HEK293T (cell line): ENCODE data around the gene IL10RA.

Experiments used
- ARNT ChIP-seq: fragments of 450-650 bp; IDR thresholded peaks from 2 replicates; pipeline ENCODE4 v1.6.1; 2017; ENCODE audit warnings: mild to moderate bottlenecking
- BHLHE40 ChIP-seq: fragments of 450-650 bp; IDR thresholded peaks from 2 replicates; pipeline ENCODE4 v1.6.1; 2016; ENCODE audit warnings: mild to moderate bottlenecking, moderate library complexity, borderline replicate concordance
- CTBP1 ChIP-seq: fragments of 450-650 bp; IDR thresholded peaks from 2 replicates; pipeline ENCODE4 v1.6.1; 2016; ENCODE audit warnings: borderline replicate concordance
- FOXA1 ChIP-seq: fragments of 450-650 bp; IDR thresholded peaks from 2 replicates; pipeline ENCODE4 v1.6.1; 2016; ENCODE audit warnings: mild to moderate bottlenecking
- FOXK2 ChIP-seq: fragments of 450-650 bp; IDR thresholded peaks from 2 replicates; pipeline ENCODE4 v1.6.1; 2016; ENCODE audit warnings: mild to moderate bottlenecking
- NFRKB ChIP-seq: fragments of 450-650 bp; IDR thresholded peaks from 2 replicates; pipeline ENCODE4 v1.6.1; 2016; ENCODE audit warnings: mild to moderate bottlenecking, moderate library complexity
- SP1 ChIP-seq: fragments of 450-650 bp; IDR thresholded peaks from 2 replicates; pipeline ENCODE4 v1.6.1; 2017
- SUZ12 ChIP-seq: fragments of 450-650 bp; IDR thresholded peaks from 2 replicates; pipeline ENCODE4 v1.6.1; 2016; ENCODE audit warnings: mild to moderate bottlenecking
- TARDBP ChIP-seq: fragments of 450-650 bp; IDR thresholded peaks from 2 replicates; pipeline ENCODE4 v1.6.1; 2016
- ZNF384 ChIP-seq: fragments of 450-650 bp; IDR thresholded peaks from 2 replicates; pipeline ENCODE4 v1.6.1; 2016
- TF ChIP-seq, protein P1 (sequence below): fragments of 450-650 bp; IDR thresholded peaks from 2 replicates; pipeline ENCODE4 v1.6.1; 2016

DNA sequence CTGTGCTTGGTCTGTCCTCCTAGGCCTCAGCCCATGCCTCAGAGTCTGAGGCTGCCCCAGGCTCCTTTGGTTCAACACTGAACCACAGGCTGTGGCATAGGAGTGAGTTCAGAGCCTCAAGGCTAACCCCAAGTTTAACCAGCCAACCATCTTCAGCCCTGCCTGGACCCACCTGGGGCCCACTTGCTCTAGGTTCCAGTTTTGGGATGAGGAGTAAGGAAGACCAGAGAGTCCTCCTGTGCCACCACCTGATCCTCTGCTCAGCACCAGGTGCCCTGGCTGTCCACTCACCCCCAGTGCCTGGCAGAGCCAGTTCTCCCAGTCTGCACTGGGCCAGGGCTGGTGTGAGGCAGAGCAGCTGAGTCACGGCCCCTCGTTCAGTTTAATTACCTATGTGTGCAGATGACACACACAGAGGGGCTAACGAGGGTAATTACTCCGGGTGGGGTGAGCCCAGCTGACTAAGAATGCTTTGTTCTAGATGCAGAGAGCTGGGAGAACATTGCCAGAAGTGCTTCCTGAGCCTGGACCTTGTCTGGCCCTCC lies 45.0 kb upstream of the IL10RA start:
- no peak for TF ChIP-seq FOXA1
- no peak for TF ChIP-seq CTBP1
- TF ChIP-seq TARDBP = no peak
- no peak for TF ChIP-seq ARNT
- no peak for TF ChIP-seq SUZ12
- no peak for TF ChIP-seq SP1
- TF ChIP-seq NFRKB = no peak
- TF ChIP-seq BHLHE40 = no peak
- TF ChIP-seq FOXK2 = no peak
- TF ChIP-seq, protein P1, sequence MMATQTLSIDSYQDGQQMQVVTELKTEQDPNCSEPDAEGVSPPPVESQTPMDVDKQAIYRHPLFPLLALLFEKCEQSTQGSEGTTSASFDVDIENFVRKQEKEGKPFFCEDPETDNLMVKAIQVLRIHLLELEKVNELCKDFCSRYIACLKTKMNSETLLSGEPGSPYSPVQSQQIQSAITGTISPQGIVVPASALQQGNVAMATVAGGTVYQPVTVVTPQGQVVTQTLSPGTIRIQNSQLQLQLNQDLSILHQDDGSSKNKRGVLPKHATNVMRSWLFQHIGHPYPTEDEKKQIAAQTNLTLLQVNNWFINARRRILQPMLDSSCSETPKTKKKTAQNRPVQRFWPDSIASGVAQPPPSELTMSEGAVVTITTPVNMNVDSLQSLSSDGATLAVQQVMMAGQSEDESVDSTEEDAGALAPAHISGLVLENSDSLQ = no peak
- TF ChIP-seq ZNF384 = no peak
